DMS 273 treated with DMSO at 0.1 percent for 48 hours (cell line): ENCODE measurements around the gene BACH2.
A peak's percentile ranks its signal among the peaks of the same experiment; 100 is the strongest.
"Not testable (repeated sequence)": the region's sequence is repeated elsewhere in the genome, so short reads cannot be mapped to it uniquely, and the experiment has no call there.

Experiments
- DNase-seq: peaks from one replicate; lab custom pipeline; 2025; lab: John Stamatoyannopoulos, UW

The BACH2 gene

GRCh38 chr6:90301816-90302215 lies 5.2 kb upstream of the BACH2 start:
- no peak for DNase-seq

DNA sequence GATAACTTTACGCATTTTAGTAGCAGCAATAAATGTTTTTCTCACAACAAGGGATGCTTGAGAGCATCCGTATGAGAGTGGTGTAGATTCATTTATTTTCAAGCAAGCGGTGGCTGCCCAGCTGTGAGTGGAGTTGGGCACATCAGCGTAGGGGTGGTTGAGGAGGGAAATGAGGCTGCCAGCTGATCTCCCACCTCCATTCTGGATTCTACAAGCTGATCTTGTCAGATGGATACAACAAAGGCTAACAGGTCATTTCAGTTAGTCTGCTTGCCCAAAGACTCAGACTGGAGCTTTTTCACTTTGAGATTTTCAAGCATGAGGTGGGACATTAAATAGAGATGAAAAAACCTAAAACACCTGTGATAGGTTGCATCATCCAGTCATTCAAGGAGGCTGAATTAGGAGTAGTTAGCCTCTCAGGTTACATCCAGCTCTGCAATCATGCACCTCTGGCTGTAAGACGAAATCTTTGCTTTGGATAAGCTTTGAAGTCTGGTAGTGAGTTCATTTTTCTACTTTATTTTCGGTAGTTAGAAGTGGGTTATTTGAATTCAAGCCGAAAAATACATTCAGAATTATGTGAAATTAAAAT lies 1.9 kb upstream of the BACH2 start:
- DNase-seq = no peak

DNA sequence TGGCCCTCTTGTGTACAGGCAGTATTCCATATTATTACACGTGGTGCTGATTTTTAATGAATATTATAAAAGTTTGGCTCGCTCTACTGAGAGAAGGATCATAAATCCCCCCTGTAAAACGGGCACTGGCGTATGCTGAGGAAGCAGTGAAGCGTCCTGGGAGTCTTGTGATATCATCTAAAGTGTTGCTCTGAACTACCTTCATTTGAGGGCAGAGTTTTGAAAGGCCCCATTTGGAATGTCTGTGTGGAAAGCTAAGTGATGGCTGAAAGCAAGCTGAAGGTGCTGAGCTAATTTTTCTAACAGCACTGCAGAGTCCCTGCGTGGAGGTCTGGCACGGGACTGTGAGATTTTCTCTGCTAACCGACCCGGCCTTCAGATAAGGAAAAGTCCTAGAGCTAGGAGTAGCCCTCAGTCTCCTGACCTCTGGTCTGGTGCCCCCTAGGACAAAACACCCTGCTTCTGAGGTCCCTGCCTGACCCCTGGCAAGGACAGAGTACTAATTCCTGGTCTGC lies 1.3 kb upstream of the BACH2 start:
- DNase-seq = no peak

DNA sequence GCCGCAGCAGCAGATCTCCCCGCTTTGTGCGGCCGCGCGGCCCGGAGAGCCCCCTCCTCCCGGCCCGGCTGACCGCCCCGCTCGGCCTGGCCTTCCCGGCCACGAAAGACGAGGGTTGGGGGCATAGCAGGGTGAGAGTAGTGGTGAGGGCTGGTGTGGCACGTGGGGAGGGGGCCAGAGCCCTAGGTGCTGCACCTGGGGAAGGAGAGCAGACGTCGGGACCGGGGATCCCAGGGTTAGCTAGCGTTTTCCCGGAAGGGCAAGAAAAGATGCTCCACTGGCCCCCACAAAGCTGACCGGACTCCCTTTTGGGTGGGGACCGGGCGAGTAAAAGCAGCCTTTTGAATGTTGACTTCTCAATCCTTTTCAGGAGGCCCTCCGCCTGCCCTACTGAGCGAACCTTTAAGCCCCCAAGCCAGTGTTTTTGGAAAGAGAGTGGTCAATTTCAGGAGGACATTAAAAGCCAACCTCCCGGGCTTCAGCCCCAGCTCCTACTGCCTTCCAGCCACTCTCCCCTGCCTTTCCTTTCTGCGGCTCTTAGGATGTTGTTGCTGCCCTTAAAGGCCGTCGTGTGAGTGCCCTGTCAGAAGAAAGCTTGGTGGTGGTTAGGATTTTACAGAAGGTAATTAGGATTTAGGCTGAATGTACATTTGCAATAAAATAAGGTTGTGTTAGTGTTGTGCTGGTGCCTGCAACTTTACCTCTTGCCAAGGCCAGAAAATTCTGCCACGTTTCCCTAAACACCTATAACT lies 648 bp upstream of the BACH2 start:
- no peak for DNase-seq

- DNase-seq = no peak
These were observed 746 bp downstream of the BACH2 start for GRCh38 chr6:90295854-90296340.

DNA sequence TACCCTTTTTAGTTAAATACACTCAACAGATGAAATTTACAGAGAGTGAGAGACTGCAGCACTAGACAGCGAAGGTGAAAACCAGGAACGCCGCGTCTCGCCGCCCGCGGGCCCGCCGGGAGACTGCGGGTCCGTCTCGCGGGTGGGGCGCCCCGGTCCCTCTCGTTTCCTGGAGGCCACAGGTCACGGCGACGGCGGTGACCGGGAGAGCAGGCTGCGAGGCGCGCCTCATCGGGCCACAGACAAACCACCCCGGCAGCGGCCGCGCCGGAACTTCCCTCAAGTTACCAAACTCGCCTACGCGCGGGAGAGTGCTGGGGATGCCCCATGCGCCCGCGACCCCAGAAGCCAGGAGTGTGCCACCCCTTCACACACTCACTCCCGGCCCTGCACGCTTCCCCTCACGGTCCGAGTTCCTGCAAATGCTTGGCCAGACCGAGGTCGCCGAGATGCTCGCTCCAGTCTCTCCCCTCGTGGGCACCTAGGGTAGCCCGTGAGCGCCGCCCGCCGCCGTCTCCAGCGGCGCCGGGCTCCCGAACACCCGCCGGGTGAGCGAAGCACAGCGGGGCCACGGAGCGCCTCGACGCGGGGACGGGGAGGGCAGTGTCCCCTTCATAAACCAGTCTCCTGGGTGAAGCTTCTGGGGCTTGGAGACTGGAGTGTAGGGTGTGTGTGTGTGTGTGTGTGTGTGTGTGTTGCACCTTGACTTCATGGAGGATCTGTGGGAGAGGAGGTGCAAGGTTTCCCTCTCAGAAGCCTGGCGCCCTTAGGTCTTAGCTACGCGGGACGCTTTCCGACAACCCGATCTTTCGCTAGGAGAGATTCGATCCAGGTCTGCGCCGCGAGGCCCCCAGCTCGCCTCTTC lies 1.4 kb downstream of the BACH2 start:
- DNase-seq = no peak

DNA sequence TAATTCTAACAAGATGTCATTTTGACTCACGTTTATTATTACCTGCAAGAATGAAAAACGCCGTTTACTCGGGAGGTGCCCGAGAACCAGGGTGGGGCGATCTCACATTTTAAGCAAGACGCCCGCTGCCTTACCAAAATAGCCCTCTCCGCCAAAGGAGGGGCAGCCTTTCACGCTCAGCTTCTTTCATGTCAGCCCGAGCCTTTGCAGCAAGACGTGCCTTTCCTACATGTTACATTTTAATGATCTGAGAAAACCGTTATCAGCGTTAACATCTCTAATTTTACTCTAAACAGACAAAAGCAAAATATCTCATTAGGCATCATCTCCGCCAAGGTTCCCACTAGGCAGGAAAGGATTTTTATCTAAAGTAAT lies 2.0 kb downstream of the BACH2 start:
- no peak for DNase-seq

DNA sequence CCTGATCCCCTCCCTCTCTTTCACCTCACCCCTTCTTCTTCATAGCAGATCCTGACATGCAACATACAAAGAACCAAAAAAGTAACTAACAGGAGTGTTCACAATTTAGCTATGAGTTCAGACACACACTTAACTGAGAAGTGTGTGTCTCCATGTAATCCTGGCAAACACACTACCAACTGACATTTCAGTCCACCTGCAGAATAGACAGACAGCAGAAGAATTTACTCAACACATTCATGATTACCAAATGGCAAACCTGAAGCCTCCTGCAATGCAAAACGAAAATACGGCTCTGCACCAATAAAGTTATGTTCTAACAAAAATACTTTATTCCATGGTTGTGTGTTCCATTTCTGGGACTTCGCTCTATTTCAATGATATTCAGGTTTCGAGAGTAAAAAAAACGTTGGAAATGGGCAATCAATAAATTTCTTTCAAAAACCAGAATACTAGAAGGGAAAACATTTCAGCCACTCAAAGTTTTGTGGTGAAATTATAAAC lies 2.6 kb downstream of the BACH2 start:
- DNase-seq = no peak

DNA sequence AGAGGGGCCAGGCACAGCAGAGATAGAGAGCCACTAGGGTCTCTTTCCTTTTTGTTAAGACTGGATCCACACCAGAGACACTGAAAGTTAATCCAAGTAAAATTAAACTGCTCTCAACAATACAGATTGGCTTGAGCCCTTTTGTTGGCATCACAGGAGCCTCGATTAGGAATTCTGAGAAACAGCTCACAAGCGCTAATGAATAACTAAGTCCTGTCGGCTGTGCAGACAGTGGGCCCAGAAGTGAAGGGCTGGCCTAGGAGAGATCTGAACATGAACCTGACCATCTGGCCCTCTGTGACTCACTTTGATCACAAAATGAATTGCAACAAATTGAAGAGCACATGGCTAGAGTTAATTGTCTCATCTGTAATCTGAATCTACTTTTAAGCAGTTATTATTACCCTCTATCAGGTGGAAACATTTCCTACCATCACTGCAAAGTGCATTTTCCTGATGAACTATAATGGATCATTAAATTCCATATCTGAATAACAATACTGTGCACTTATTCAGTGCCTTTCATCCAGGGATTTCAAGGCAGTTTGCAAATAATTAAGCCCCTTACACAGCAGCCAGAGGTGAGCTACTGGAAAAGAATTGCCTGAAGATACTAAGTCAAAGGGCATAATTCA lies 3.2 kb downstream of the BACH2 start:
- peak; percentile 88 for DNase-seq

DNA sequence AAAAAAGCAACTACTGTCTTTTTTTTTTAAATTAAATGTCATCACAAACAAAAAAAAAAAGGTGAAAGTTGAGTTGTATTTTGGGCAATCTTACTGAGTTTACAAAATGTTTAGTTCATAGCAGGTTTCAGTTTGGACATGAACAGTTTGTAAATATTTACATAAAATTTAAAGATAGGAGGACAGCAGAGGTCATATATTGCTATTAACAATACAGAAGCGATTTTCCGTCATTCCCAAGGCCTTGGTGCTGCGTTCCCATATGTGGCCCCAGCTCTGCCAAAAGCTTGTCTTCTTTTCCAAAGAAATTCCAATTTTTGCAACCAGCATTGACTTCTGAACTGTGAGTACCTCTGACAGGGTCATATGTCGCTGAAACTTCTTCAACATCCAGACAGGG lies 5.1 kb downstream of the BACH2 start:
- no peak for DNase-seq

DNA sequence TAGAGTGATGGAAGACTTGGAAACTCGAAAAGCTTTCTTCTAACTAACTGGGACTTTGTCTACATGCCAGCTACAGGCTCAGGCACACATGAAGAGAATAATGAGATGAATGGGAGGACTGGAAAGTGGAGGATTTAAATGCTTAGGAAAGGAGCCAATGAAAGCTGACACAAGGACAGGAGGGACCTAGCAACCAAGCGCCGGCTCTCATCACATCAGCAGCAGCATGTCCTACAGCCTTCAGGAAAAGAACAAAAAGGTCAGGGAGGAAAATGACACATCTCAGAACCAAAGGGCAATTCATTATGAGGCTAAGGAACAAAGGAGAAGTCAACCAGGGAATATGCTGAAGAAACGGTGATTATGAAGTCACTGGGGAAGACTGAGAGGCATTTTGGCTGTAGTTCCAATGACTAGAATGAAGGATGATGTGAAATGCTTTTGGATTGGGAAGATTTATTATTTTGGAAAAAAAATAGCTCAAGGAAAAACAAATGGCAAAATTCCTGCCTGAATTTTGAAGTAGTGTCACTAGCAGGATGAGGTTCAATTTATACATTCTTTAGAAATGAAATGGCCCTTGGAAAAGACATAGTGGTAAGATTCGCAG lies 5.7 kb downstream of the BACH2 start:
- no peak for DNase-seq

DNA sequence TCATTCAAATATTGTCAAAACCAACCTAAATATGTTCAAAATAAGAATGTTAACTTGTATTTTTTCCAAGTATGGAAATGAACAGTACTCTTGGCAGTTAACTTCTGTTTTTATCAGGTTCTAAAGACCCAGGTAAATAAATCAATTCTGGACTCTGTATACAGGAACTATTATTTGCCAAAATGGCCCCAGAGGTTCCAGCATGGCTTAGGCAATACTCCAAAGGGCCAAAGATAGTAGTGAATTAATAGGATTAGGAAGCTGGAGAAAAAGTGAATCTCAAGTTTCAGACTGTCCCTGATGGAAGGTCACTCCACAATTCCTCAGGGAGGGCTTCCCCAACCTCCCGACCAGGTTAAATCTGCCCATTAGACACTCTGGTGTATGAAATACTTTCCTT lies 6.7 kb downstream of the BACH2 start:
- DNase-seq = no peak

- no peak for DNase-seq
These were observed 8.2 kb downstream of the BACH2 start for GRCh38 chr6:90288404-90288803.

DNA sequence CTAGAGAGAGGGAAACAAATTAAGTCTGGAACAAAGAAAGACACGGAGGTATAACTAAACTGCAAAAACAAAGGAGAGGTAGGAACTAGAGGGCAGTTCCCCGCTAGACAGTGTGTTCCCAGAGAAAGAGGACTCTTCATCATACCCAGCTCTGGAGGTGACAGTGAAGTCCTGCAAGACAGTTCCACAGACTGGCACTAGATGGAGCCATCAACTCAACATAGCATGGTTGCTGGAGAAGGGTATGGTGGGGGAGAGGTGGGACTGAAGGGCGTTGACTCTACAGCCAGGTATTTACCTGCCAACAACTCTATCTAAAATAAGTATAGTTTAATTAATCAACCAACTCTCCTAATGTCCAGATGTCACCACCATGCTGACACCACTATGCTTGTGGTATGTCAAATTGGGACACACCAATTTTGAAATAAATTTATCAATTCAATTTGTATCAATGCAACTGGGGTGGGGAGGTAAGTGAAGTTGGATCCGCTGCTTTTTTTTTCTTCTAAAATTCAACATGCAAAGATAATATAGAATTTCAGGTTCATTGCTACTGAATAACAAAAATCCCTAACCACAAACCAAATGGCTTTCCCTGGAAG lies 9.7 kb downstream of the BACH2 start:
- peak; percentile 4 for DNase-seq

- DNase-seq = peak; percentile 37
These were observed 10.8 kb downstream of the BACH2 start for GRCh38 chr6:90285611-90286381.

GRCh38 chr6:90285042-90285481 lies 11.6 kb downstream of the BACH2 start:
- no peak for DNase-seq

DNA sequence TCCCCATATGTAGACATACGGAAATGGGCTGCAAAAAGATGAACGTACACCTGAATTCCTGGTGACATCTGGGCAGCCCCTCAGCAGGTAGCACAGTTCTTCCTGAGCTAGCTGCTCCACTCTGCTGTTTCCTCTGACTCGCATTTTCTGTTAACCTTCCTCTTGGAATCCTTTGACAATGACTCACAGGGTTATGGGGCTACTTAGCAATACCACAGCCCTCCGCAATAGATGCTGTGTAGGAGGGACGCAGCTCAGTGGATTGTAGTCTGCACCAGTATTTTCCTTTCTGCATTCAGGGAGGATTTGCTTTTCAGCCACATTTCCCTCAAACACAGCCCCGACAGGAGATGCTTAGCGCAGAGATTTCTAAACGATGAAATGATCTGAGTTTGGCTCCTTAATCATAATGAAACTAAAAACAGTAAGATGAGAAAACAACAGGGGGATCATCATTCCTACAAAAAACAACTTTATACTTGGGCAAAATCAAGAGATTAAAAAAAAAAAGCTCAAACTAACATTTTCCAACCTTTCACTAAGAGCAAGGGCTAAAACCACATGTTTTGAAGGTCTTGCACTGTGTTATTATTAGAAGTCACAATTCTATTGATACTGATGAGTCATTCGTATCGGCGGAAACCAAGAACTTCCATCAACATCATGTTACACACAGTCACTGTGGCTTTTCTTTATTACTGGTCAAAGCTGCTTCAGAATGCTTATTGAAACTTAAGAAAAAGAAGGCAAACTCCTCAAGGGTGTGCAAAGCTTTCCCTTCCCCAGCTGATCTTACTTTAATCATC lies 12.2 kb downstream of the BACH2 start:
- DNase-seq = no peak

GRCh38 chr6:90282265-90282664 lies 14.4 kb downstream of the BACH2 start:
- DNase-seq = not testable (repeated sequence)

DNA sequence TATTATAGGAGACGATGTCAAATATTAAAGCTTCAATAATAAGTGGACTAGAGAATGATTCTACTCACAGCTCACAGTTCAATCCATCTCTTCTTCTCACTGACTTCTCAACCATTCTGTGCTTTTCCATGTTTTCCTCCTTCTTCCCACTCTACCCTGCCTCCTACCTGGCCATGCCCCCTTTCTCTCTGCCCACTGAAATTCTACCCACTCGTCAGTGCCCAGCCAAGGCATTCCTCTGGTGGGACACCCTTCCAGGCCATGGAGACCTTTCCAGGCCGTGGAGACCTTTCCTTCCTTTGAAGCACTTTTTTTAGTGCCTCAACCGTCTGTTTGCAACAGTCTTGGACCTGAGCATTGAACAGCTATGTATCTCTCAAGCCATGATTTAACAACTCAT lies 18.5 kb downstream of the BACH2 start:
- DNase-seq = no peak
